Measurements from ENCODE around the gene IL4.

DNA sequence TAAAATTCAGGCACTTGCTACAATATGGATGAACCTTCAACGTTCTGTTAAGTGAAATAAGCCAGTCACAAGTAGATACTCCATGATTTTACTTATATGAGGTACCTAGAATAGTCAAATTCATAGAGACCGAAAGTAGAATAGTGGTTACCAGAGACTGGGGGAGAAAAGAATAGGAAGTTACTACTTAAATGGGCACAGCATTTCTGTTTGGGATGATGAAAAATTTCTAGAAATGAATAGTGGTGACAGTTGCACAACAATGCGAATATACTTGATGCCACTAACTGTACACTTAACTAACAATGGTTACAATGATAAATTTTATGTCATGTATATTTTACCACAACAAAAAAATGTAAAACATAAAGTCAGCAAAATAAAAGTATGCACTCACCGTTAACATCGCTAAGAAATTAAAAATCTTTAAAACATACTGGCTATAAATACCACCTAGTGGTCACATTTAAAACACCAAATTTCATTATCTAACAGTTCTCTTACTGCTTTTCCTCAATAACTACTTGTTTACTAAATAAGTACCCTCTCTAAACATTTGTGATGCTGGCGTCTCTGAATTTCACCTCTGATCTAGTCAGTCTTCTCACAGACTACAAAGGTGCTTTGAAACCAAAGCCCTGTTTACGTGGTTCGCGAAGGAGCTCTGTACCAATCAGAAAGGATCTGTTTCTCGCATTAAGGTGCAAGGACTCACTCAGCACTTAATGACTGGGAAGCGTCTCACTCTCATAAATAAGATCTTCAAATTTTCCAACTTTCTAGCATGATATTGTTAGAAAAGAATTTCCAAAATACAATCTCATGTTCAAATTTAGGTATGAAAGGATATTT lies 40.9 kb downstream of the IL4 start:
- TF ChIP-seq, protein P1, sequence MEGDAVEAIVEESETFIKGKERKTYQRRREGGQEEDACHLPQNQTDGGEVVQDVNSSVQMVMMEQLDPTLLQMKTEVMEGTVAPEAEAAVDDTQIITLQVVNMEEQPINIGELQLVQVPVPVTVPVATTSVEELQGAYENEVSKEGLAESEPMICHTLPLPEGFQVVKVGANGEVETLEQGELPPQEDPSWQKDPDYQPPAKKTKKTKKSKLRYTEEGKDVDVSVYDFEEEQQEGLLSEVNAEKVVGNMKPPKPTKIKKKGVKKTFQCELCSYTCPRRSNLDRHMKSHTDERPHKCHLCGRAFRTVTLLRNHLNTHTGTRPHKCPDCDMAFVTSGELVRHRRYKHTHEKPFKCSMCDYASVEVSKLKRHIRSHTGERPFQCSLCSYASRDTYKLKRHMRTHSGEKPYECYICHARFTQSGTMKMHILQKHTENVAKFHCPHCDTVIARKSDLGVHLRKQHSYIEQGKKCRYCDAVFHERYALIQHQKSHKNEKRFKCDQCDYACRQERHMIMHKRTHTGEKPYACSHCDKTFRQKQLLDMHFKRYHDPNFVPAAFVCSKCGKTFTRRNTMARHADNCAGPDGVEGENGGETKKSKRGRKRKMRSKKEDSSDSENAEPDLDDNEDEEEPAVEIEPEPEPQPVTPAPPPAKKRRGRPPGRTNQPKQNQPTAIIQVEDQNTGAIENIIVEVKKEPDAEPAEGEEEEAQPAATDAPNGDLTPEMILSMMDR (IDR thresholded peaks at IDR 0.05): peak; percentile 7 to 53 (median 46)
- TF ChIP-seq POLR2A (IDR thresholded peaks at IDR 0.05): no peak

Data from Peyer's patch (tissue), 4 donors.